ENCODE data around the gene ATF7IP2.

Gene ATF7IP2

GRCh38 chr16:10390330-10390729 lies 4.5 kb downstream of the ATF7IP2 start:
- peaks cover 7% of the 10 kb centered on the region for H3K36me3 ChIP-seq (ENCODE audit: low read length)
- TF ChIP-seq CTCF (IDR thresholded peaks at IDR 0.05; ENCODE audit: insufficient read depth, low read length, poor library complexity, severe bottlenecking), result no peak
- TF ChIP-seq EZH2phosphoT487 (conservative IDR thresholded peaks at IDR 0.05; ENCODE audit: low read length), result no peak
- H3K79me2 ChIP-seq (ENCODE audit: insufficient read depth, low read length), result peaks cover 38% of the 10 kb centered on the region
- no peak overlapping the region for H3K9ac ChIP-seq (ENCODE audit: low read length)
- H3K9me3 ChIP-seq (ENCODE audit: insufficient read depth, low read length), result no peaks in the 10 kb centered on the region
- H4K20me1 ChIP-seq (ENCODE audit: low read depth, low read length), result no peaks in the 10 kb centered on the region
- H3K4me3 ChIP-seq (ENCODE audit: insufficient read depth, low read length, poor library complexity, severe bottlenecking), result no peak overlapping the region
- H2AFZ ChIP-seq (ENCODE audit: low read depth, low read length, severe bottlenecking), result no peak overlapping the region
- no peaks in the 10 kb centered on the region for H3K9me2 ChIP-seq (replicated peaks; ENCODE audit: insufficient read depth, low read length)
- no peak overlapping the region for H3K4me2 ChIP-seq (ENCODE audit: low read depth, low read length, poor library complexity, severe bottlenecking)
- H3F3A ChIP-seq (ENCODE audit: insufficient read depth), result peaks cover 5% of the 10 kb centered on the region; the same call in 1 of the 2 replicates
- H3K27ac ChIP-seq (ENCODE audit: low read depth, low read length), result no peak overlapping the region
- H3K27me3 ChIP-seq (ENCODE audit: low read length), result no peaks in the 10 kb centered on the region

GRCh38 chr16:10390867-10391266 lies 5.0 kb downstream of the ATF7IP2 start:
- no peak overlapping the region for H3K4me2 ChIP-seq (ENCODE audit: low read depth, low read length, poor library complexity, severe bottlenecking)
- no peak overlapping the region for H3K27ac ChIP-seq (ENCODE audit: low read depth, low read length)
- TF ChIP-seq CTCF (IDR thresholded peaks at IDR 0.05; ENCODE audit: insufficient read depth, low read length, poor library complexity, severe bottlenecking), result no peak
- no peak for TF ChIP-seq EZH2phosphoT487 (conservative IDR thresholded peaks at IDR 0.05; ENCODE audit: low read length)
- no peak overlapping the region for H2AFZ ChIP-seq (ENCODE audit: low read depth, low read length, severe bottlenecking)
- H3K9me2 ChIP-seq (replicated peaks; ENCODE audit: insufficient read depth, low read length), result no peaks in the 10 kb centered on the region
- H3K36me3 ChIP-seq (ENCODE audit: low read length), result peaks cover 7% of the 10 kb centered on the region
- no peaks in the 10 kb centered on the region for H4K20me1 ChIP-seq (ENCODE audit: low read depth, low read length)
- no peaks in the 10 kb centered on the region for H3K9me3 ChIP-seq (ENCODE audit: insufficient read depth, low read length)
- H3K79me2 ChIP-seq (ENCODE audit: insufficient read depth, low read length), result peaks cover 39% of the 10 kb centered on the region
- no peak overlapping the region for H3K4me3 ChIP-seq (ENCODE audit: insufficient read depth, low read length, poor library complexity, severe bottlenecking)
- H3F3A ChIP-seq (ENCODE audit: insufficient read depth), result peaks cover 5% of the 10 kb centered on the region; the same call in 1 of the 2 replicates
- no peak overlapping the region for H3K9ac ChIP-seq (ENCODE audit: low read length)
- no peaks in the 10 kb centered on the region for H3K27me3 ChIP-seq (ENCODE audit: low read length)

- Histone ChIP-seq H4K20me1 (ENCODE audit: low read depth, low read length) (no peaks in the 10 kb centered on the region), H3F3A (ENCODE audit: insufficient read depth) (peaks cover 5% of the 10 kb centered on the region; the same call in 1 of the 2 replicates), H3K27me3 (ENCODE audit: low read length) (no peaks in the 10 kb centered on the region), H3K36me3 (ENCODE audit: low read length) (peaks cover 7% of the 10 kb centered on the region), H3K4me3 (ENCODE audit: insufficient read depth, low read length, poor library complexity, severe bottlenecking) (no peak overlapping the region), H3K9me3 (ENCODE audit: insufficient read depth, low read length) (no peaks in the 10 kb centered on the region), H3K9me2 (replicated peaks; ENCODE audit: insufficient read depth, low read length) (no peaks in the 10 kb centered on the region), H3K9ac (ENCODE audit: low read length) (no peak overlapping the region), H3K4me2 (ENCODE audit: low read depth, low read length, poor library complexity, severe bottlenecking) (no peak overlapping the region), H2AFZ (ENCODE audit: low read depth, low read length, severe bottlenecking) (no peak overlapping the region), H3K27ac (ENCODE audit: low read depth, low read length) (no peak overlapping the region), H3K79me2 (ENCODE audit: insufficient read depth, low read length) (peaks cover 41% of the 10 kb centered on the region)
- TF ChIP-seq EZH2phosphoT487 (conservative IDR thresholded peaks at IDR 0.05; ENCODE audit: low read length), result no peak
- TF ChIP-seq CTCF (IDR thresholded peaks at IDR 0.05; ENCODE audit: insufficient read depth, low read length, poor library complexity, severe bottlenecking), result no peak
Measured at GRCh38 chr16:10391339-10391738, 5.5 kb downstream of the ATF7IP2 start.

Measured in SU-DHL-6 (cell line).